ENCODE measurements around the gene RHEX.

DNA sequence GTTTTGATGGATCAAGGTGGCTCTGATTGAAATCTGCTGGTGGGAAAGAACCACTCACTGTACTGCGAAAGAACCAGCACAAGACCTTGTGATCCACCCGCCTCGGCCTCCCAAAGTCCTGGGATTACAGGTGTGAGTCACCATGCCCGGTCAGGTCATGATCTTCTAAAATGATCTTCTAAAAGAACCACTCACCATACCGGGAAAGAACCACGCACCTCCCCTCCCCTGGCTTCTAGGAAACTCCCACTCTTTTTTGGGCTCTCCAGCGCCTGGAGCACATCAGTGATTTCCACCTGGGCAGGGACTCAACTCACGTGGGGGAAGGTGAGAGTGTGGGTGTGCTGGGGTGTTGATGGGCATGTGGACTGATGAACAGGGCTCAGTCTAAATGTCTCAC is 41.9 kb upstream of the RHEX start:
- TF ChIP-seq, protein P1, sequence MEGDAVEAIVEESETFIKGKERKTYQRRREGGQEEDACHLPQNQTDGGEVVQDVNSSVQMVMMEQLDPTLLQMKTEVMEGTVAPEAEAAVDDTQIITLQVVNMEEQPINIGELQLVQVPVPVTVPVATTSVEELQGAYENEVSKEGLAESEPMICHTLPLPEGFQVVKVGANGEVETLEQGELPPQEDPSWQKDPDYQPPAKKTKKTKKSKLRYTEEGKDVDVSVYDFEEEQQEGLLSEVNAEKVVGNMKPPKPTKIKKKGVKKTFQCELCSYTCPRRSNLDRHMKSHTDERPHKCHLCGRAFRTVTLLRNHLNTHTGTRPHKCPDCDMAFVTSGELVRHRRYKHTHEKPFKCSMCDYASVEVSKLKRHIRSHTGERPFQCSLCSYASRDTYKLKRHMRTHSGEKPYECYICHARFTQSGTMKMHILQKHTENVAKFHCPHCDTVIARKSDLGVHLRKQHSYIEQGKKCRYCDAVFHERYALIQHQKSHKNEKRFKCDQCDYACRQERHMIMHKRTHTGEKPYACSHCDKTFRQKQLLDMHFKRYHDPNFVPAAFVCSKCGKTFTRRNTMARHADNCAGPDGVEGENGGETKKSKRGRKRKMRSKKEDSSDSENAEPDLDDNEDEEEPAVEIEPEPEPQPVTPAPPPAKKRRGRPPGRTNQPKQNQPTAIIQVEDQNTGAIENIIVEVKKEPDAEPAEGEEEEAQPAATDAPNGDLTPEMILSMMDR (IDR thresholded peaks at IDR 0.05), result no peak
- no peak for TF ChIP-seq POLR2A (IDR thresholded peaks at IDR 0.05)

All from upper lobe of left lung (tissue), 4 donors.